Measurements from ENCODE around the gene PRDM5.

DNA sequence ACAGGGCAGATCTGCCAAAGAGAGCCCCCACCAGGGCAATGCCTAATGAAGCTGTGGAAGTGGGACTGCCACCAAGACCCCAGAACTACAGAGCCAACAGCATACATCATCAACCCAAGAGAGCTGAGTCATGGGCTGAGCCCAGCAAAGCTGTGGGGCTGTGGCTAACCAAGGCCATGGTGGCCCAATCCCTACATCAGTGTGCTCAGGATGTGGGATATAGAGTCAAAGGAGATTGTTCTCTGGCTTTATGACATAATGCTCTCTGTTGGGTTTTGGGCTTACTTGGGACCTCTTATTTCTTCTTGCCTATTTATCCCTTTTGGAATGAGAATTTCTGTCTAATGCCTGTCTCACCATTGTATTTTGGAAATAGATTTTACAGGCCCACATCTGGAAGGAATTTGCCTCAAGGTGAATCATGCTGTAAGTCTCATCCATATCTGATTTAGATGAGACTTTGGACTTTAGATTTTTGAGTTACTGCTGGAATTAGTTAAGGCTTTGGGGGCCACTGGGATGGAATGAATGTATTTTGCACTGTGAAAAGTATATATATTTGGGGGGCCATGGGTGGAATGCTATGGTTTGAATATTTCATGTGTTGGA lies 5.4 kb upstream of the PRDM5 start:
- TF ChIP-seq, protein P1, sequence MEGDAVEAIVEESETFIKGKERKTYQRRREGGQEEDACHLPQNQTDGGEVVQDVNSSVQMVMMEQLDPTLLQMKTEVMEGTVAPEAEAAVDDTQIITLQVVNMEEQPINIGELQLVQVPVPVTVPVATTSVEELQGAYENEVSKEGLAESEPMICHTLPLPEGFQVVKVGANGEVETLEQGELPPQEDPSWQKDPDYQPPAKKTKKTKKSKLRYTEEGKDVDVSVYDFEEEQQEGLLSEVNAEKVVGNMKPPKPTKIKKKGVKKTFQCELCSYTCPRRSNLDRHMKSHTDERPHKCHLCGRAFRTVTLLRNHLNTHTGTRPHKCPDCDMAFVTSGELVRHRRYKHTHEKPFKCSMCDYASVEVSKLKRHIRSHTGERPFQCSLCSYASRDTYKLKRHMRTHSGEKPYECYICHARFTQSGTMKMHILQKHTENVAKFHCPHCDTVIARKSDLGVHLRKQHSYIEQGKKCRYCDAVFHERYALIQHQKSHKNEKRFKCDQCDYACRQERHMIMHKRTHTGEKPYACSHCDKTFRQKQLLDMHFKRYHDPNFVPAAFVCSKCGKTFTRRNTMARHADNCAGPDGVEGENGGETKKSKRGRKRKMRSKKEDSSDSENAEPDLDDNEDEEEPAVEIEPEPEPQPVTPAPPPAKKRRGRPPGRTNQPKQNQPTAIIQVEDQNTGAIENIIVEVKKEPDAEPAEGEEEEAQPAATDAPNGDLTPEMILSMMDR (IDR thresholded peaks at IDR 0.05) = no peak
- TF ChIP-seq POLR2A (IDR thresholded peaks at IDR 0.05) = no peak

Data from body of pancreas (tissue), 4 donors.